H1 (cell line): ENCODE measurements around the gene FAU. TPM values are rescaled to one million over a fixed set of nuclear protein-coding genes. Genes with fewer than 3 reads are reported as not detected.

Source experiments
- CHD7 ChIP-seq: fragments of 300-600 bp; sonication (generic); IDR thresholded peaks from 2 replicates; pipeline ENCODE4 v1.7.1; 2012; ENCODE audit warnings: low read length, moderate library complexity, mild to moderate bottlenecking, inconsistent platforms; ENCODE audit not compliant: insufficient replicate concordance
- HDAC6 ChIP-seq: IDR thresholded peaks from one replicate; pipeline ENCODE4 v1.7.1; 2012; ENCODE audit warnings: low read depth, mild to moderate bottlenecking, inconsistent platforms, low read length, moderate library complexity
- polyA plus RNA-seq, 7 experiments: library from polyadenylated mRNA; depleted of rRNA in 3 of 7; stranded (reverse) in 5 of 7; unstranded in 2 of 7; fragments of >200 nt in 5 of 7; fragments of 200-250 nt in 2 of 7; gene quantifications; 1 replicate in 5 of 7; 2 replicates in 1 of 7; 4 replicates in 1 of 7; pipeline versions ENCODE4 v1.2.1 to v1.2.3, GENCODE V29; 2011 to 2013; ENCODE audit warnings: missing spikeins in 2 of 7, mixed read lengths in 2 of 7
- total RNA-seq: library from RNA; stranded (reverse); fragmentation: NEBNext Ultra II Directional; extraction: Animal tissue kit (Norgen Biotek cat#: 25700); gene quantifications from 2 replicates; pipeline ENCODE4 v1.2.1, GENCODE V29; 2021

The FAU gene
- total and polyA plus RNA-seq, 2 of the 8 experiments (the other 6 are each of a cell fraction or from before 2014, with no cell fraction given): 826 to 896 TPM

DNA sequence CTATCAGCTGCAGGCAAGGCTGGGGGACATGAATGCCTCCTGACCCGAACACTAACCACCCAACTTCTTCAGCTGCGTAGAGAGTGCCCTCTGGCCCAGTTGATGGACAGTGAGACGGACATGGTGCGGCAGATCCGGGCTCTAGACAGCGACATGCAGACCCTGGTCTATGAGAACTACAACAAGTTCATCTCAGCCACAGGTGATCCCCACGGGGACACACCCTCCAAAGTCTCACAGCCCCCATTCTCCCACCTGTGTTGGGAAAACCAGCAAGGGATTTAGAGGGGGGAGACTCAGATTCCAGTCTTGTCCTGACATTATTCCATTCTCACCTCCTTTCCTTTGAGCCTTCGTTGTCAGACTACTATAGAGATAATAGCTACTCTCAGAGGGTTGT is 25.0 kb downstream of the FAU start (continued):
- TF ChIP-seq CHD7: no peak
- TF ChIP-seq HDAC6: no peak
